ENCODE data around the gene POP7. TPM values are rescaled to one million over a fixed set of nuclear protein-coding genes. Genes with fewer than 3 reads are reported as not detected.
"Not testable (repeated sequence)": the region's sequence is repeated elsewhere in the genome, so short reads cannot be mapped to it uniquely, and the experiment has no call there.

Gene POP7
- total RNA-seq, 1 donor from 2014 or later: 23.1 TPM

DNA sequence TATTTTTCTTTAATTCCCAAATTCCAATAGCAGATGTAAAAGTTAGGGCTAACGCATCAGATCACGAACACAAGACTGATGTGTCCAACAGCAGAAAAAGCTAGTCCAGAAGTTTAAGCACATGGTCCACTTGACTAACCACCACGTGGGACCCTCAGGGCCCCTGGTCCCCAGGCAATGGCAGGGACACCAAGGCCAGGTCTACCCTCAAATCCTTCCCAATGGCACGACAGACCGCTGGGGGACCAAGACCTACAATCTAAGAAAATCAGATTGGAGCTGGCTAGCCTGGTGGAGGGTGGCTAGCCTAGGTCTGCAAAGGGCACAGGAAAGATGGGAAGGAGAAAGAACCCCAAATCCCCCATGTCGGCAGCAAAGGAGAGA, 13.4 kb upstream of the POP7 start:
- no peak for DNase-seq

DNA sequence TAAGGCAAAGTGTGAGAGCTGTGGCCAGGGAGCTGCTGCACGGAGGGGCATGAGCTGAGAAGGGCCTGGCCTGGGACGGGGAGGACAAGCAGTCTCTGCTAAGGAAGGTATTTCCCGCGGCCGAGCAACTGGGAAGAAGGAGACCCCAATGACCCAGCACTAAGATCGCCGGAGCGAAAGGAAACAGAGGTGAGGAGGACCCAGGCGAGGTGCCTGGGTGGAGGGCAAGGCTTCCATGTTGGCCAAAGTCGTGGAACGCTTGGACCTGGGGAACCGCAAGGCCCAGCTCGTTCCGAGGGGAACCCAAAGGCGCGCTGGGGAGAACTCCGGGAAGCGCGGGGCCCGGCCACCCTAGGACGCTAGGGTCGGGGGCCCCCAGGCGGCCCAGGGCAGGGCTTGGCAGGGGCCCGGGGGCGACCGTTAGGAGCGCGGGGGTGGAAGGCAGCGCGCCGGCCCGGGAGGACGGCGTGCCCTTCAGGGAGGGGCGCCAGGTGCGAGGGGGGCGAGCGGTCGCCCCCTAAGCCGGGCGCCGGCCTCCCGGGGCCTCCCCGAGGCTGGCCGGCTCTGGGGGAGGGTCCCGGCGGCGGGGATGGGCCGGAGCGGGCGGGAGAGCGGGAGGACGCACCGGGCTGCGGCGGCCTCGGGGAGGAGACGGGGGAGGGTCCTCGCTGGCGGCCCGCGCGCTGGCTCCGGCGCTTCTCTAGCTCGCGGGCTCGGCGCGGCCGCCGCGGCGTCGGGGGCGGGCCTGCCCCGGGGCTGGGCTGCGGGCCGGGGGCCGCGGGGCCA, 12.4 kb upstream of the POP7 start:
- DNase-seq: peak; percentile 44

DNA sequence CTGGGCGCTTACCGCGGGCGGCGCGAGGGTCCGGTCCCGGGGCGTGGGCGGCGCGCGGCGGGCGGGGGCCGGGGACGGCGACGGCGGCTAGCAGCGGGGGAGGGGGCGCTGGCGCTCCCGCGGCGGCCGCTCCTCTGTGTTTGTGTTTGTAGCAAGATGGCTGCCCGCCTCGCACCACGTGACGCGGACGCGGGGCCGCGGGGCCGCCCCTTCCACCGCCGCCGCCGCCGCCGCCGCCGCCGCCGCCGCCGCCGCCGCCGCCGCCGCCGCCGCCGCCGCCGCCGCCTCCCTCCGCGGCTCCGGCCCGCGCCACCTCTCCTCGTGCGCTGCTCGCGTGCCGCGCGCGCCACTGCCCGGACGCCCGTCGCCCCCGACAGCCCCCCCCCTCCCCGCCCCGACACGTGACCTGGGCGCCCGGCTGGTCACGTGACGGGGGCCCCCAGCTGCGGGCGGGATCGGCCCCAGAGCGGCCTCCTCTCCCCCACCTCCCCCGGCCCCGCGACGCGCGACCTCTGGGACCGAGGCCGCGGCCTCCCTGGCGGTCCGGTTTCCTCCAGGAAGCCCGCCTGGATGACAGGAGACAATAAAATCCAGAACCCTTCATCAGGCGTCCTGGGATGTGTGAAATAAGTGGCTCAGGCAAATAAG, 11.7 kb upstream of the POP7 start, which contains the start of gene GIGYF1:
TSS of gene GIGYF1 (minus strand) at position 153 of the 648 bp plus-strand sequence. CDS start 6,012 bp downstream, outside the sequence.
- peak; percentile 81 for DNase-seq

DNA sequence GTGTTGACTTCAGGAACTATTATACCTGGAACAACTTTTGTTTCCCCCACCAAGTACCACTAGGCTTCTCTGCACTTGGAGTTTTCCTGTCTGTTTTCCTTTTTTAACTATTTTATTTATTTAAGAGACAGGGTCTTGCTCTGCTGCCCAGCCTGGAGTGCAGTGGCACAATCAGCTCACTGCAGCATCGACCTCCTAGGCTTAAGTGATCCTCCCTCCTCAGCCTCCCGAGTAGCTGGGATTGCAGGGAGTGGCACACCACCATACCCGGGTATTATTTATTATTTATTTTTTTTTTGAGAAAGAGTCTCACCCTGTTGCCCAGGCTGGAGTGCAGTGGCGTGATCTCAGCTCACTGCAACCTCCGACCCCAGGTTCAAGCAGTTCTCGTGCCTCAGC, 9.8 kb upstream of the POP7 start:
- DNase-seq: no peak

DNA sequence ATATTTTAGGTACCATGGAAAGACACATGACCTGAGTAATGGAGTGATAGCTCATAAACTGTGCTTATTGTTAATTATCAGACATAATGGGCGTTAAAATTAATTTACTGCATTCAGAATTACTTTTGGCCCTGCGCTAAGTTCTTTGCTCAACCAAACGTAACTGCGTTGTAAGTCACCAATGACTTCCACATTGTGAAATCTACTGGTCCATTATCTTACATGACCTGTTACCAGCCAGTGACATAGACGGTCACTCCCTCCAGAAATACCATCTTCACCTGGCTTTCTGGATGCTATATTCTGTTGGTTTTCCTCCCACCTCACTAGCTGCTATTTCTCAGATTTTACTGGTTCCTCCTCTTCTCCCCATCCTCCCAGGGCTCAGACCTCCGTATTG, 6.9 kb upstream of the POP7 start:
- no peak for DNase-seq

DNA sequence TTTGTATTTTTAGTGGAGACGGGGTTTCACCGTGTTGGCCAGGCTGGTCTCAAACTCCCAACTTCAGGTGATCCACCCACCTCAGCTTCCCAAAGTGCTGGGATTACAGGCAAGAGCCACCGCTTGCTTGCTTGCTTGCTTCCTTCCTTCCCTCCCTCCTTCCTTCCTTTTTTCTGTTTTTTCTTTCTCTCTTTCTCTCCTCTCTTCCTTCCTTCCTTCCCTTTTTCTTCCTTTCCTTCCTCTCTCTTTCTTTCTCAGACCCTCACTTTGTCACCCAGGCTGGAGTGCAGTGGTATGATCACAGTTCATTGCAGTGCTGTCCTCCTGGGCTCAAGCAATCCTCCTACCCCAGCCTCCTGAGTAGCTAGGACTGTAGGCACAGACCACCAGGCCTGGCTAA, 4.8 kb upstream of the POP7 start:
- DNase-seq: not testable (repeated sequence)

DNA sequence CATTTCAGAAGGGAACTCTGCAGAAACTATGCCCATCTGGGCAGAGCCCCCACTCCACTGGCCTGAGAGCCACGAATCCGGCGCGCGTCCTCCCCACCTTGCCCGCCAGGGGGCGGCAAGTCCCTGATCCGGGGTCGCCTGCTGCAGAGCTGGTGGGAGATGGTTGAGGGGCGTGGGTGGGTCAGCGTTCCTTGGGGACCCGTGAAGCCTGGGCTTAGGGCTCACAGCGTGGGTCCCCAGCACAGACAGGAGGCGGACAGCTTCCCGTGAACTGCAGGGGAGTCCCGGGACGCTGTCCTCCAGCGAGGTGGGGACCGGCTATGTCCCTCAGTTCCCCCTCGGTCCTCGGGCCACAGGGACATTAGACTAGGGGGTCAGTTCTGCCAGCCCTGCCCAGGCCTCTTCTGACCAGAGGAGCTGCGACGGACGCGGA, 585 bp upstream of the POP7 start:
- DNase-seq: peak; percentile 89

DNA sequence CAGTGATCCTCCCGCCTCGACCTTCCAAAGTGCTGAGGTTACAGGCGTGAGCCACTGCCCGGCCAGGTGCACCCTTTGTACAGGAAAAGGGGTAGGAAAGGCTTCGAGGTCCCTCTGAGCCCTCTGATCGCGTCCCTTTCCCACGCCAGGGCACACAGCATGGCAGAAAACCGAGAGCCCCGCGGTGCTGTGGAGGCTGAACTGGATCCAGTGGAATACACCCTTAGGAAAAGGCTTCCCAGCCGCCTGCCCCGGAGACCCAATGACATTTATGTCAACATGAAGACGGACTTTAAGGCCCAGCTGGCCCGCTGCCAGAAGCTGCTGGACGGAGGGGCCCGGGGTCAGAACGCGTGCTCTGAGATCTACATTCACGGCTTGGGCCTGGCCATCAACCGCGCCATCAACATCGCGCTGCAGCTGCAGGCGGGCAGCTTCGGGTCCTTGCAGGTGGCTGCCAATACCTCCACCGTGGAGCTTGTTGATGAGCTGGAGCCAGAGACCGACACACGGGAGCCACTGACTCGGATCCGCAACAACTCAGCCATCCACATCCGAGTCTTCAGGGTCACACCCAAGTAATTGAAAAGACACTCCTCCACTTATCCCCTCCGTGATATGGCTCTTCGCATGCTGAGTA, 871 bp downstream of the POP7 start:
- no peak for DNase-seq

DNA sequence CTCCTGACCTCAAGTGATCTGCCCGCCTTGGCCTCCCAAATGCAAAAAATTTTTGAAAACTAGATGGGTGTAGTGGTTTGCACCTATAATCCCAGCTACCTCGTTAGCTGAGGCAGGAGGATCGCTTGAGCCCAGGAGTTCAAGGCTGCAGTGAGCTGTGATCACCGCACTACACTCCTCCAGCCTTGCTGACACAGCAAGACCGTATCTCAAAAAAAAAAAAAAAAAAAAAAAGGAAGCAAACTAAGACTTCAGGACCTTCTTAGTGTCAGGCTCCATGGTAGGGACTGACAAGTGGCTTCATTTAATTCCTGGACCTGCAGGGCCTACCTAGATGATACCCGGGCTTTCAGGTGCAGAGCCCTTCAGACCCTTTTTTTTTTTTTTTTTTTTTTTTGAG, 2.5 kb downstream of the POP7 start:
- DNase-seq: no peak

DNA sequence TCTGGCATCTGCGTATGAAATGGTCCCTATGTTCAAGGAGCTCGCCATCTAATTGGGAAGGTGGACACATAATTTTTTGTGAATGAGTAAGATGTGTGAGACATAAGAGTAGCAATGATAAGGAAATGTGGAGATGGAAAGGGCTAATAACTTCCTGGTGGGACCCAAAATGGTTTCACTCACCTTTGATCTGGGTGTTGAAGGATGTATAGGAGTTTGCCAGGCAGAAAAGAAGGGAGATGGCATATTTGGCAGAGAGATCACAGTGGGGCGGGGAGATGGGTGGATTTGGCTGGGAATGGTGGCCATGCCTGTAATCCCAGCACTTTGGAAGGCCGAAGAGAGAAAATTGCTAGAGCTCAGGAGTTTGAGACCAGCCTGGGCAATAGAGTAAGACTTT, 4.5 kb downstream of the POP7 start:
- DNase-seq: no peak

DNA sequence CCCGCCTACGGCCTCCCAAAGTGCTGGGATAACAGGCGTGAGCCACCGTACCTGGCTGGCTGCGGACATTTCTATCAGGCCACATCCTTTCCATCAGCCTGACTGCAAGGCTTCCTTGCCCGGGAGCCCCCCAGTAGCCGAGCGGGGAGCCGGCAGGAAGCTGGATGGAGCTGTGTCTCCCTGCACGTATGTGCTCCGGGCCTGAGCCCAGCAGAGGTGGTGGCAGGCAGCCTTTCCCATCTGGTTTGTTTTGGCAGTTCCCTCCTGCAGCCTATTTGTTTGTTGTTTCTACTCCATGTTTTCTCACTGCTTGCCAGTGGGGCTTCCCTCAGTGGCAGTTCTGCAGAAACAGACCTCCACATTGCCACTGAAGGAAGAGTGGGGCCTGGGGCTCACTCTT, 5.4 kb downstream of the POP7 start:
- DNase-seq: peak; percentile 44

DNA sequence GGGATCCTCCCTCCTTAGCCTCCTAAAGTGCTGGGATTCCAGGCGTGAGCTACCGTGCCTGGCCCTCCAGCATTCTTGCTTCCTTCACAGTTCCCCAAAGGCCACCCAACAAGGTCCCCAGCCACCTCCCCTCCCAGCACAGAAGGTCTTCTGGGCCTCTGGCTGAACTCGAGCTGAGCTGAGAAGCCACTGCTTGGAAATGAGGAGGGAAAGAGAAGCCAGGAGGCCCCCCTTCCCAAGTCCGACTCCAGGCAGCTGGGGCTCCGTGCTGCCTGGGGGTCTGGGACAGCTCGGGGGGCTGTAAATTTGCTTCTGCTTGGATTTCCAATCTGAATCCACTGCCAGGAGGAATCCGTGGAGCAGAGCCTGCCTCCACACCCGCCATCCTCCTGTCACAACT, 8.8 kb downstream of the POP7 start:
- DNase-seq: no peak

DNA sequence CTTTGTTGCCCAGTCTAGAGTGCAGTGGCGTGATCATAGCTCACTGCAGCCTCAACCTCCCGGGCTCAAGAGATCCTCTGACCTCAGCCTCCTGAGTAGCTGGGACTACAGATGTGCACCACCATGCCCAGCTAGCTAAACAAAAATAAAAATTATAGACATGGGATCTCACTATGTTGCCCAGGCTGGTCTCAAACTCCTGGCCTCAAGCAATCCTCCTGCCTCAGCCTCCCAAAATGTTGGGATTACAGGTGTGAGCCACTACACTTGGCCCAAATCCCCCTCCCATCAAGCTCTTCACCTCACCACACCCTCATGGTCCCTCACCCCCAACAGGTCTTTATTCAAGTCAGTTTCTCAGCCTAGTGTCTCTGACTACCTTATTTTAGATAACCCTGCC, 11.2 kb downstream of the POP7 start:
- DNase-seq: not testable (repeated sequence)

DNA sequence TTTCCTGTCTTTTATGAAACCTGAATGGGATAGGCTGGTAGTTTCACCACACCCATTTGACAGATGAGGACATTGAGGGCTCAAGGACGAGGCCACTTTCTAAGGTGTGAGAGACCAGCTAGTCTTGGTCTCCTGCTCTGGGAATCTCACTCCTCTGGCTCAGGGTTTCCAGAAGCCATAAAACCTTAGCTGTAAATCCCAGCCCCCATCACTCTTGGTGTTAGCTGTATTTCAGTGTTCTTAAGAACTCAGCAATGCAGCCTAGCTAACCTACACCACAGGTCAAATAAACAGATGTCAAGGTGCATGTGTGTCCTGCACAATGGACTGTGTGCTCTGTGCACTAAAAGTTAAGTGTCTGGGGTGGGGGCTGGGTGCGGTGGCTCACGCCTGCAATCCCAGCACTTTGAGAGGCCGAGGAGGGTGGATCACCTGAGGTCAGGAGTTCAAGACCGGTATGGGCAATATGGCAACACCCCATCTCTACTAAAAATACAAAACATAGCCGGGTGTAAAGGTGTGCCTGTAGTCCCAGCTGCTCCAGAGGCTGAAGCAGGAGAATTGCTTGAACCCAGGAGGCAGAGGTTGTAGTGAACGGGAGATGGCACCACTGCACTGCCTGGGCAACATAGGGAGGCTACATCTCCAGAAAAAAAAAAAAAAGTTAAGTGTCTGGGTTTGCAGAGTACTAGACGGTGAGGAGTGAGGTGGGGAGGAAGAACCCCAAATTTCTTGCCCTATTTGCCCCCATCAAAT, 13.8 kb downstream of the POP7 start:
- DNase-seq: no peak

DNA sequence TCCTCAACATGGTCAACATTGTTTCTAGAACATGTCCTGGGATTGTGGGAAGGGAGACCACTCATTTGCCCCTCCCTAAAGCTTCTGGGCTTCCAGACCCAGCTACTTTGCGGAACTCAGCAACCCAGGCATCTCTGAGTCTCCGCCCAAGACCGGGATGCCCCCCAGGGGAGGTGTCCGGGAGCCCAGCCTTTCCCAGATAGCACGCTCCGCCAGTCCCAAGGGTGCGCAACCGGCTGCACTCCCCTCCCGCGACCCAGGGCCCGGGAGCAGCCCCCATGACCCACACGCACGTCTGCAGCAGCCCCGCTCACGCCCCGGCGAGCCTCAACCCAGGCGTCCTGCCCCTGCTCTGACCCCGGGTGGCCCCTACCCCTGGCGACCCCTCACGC, 14.4 kb downstream of the POP7 start, which contains the start of gene EPO:
TSS of gene EPO (plus strand) at position 190 of the 392 bp plus-strand sequence. CDS start 513 bp downstream, outside the sequence.
- DNase-seq: no peak

DNA sequence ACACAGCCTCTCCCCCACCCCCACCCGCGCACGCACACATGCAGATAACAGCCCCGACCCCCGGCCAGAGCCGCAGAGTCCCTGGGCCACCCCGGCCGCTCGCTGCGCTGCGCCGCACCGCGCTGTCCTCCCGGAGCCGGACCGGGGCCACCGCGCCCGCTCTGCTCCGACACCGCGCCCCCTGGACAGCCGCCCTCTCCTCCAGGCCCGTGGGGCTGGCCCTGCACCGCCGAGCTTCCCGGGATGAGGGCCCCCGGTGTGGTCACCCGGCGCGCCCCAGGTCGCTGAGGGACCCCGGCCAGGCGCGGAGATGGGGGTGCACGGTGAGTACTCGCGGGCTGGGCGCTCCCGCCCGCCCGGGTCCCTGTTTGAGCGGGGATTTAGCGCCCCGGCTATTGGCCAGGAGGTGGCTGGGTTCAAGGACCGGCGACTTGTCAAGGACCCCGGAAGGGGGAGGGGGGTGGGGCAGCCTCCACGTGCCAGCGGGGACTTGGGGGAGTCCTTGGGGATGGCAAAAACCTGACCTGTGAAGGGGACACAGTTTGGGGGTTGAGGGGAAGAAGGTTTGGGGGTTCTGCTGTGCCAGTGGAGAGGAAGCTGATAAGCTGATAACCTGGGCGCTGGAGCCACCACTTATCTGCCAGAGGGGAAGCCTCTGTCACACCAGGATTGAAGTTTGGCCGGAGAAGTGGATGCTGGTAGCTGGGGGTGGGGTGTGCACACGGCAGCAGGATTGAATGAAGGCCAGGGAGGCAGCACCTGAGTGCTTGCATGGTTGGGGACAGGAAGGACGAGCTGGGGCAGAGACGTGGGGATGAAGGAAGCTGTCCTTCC, 15.0 kb downstream of the POP7 start:
- no peak for DNase-seq

DNA sequence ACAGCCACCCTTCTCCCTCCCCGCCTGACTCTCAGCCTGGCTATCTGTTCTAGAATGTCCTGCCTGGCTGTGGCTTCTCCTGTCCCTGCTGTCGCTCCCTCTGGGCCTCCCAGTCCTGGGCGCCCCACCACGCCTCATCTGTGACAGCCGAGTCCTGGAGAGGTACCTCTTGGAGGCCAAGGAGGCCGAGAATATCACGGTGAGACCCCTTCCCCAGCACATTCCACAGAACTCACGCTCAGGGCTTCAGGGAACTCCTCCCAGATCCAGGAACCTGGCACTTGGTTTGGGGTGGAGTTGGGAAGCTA, 15.5 kb downstream of the POP7 start:
- DNase-seq: no peak

DNA sequence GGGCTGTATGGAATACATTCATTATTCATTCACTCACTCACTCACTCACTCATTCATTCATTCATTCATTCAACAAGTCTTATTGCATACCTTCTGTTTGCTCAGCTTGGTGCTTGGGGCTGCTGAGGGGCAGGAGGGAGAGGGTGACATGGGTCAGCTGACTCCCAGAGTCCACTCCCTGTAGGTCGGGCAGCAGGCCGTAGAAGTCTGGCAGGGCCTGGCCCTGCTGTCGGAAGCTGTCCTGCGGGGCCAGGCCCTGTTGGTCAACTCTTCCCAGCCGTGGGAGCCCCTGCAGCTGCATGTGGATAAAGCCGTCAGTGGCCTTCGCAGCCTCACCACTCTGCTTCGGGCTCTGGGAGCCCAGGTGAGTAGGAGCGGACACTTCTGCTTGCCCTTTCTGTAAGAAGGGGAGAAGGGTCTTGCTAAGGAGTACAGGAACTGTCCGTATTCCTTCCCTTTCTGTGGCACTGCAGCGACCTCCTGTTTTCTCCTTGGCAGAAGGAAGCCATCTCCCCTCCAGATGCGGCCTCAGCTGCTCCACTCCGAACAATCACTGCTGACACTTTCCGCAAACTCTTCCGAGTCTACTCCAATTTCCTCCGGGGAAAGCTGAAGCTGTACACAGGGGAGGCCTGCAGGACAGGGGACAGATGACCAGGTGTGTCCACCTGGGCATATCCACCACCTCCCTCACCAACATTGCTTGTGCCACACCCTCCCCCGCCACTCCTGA, 16.7 kb downstream of the POP7 start:
- no peak for DNase-seq

DNA sequence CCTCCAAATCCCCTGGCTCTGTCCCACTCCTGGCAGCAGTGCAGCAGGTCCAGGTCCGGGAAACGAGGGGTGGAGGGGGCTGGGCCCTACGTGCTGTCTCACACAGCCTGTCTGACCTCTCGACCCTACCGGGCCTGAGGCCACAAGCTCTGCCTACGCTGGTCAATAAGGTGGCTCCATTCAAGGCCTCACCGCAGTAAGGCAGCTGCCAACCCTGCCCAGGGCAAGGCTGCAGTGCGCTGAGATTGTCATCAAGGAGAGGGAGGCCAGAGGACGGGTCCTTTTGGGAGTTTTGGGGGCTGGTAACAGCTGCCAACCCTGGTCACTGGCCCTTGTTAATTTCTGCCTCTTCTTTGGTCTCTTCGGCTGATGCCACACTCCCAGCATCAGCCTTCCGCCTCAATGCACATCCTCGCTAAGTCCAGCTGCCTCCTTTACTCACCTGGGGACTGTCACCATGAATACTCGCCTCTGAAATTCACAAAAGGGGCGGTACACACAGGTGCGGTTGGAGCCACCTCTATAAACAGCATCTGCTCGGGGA, 17.9 kb downstream of the POP7 start:
- no peak for DNase-seq

DNA sequence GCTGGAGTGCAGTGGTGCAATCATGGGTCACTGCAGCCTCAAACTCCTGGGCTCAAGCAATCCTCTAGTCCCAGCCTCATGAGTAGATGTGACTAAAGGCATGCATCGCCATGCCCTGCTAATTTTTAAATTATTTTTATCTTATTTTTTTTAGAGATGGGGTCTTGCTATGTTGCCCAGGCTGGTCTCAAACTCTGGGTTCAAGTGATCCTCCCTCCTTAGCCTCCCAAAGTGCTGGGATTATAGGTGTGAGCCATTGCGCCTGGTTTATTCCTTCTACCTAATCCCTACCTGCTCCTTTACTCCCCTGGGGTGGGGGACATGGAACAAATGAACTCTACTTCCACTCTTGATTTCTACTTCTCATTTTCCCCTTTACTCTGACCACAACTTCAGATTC, 18.4 kb downstream of the POP7 start:
- DNase-seq: not testable (repeated sequence)

Data from tongue (tissue), 2 donors.